Ovary (tissue), 9 donors: ENCODE data around the gene MACROH2A2. TPM values are rescaled to one million over a fixed set of nuclear protein-coding genes. Genes with fewer than 3 reads are reported as not detected.

Experiments
- DNase-seq, 5 donors: peaks; one replicate each; pipeline ENCODE4 v3.0.0-alpha.2; 2019 to 2020
- H3K27ac ChIP-seq, 2 donors: fragments of 200-600 bp; one replicate each; pipeline versions ENCODE4 v1.5.1 to v1.8.0; 2019 to 2022
- H3K27me3 ChIP-seq: fragments of 200-600 bp; one replicate; pipeline ENCODE4 v1.8.0; 2022
- H3K36me3 ChIP-seq: fragments of 200-600 bp; sonication (generic); one replicate; pipeline ENCODE4 v1.5.1; 2019
- H3K4me1 ChIP-seq: one replicate; pipeline ENCODE4 v1.8.1; 2013; ENCODE audit warnings: mild to moderate bottlenecking, moderate library complexity; ENCODE audit not compliant: insufficient read depth
- H3K4me3 ChIP-seq: fragments of 200-600 bp; sonication (generic); one replicate; pipeline ENCODE4 v1.5.1; 2017
- H3K9me3 ChIP-seq, 2 donors: fragments of 200-600 bp in 1 of 2; sonication (generic) in 1 of 2; one replicate each; pipeline versions ENCODE4 v1.5.1 to v1.8.1; 2013 to 2019; ENCODE audit warnings: mild to moderate bottlenecking in 1 of 2, moderate library complexity in 1 of 2
- EP300 ChIP-seq: sonication (generic); formaldehyde crosslinking; IDR thresholded peaks from one replicate; pipeline ENCODE4 v1.6.1; 2017; ENCODE audit warnings: antibody characterized with exemption
- POLR2A ChIP-seq: fragments of 450-650 bp; IDR thresholded peaks from one replicate; pipeline ENCODE4 v1.6.1; 2017; ENCODE audit warnings: antibody characterized with exemption, mild to moderate bottlenecking, moderate library complexity
- WGBS, 3 donors: extraction: QIAGEN DNeasy Blood & Tissue Kit in 1 of 3; methylation state at CpG; one replicate each; pipeline versions ENCODE4 v1.1.5 to v1.1.7; 2013 to 2017; 5-methylcytosine and 5-hydroxymethylcytosine counted together
- intact Hi-C, 4 donors: fragments of 100-400 bp; cut with DNase I; formaldehyde crosslinking; loops; one replicate each; pipeline versions ENCODE4 v1.11.0 to v1.15.1; 2022 to 2023
- polyA plus RNA-seq, 2 donors: library from polyadenylated mRNA; stranded (reverse); fragments of 200-250 nt in 1 of 2; fragments of 350-450 nt in 1 of 2; fragmentation: Illumina TruSeq in 1 of 2; extraction: RNeasy Lipid Tissue Mini Kit (QIAGEN cat#74804) in 1 of 2; gene quantifications; one replicate each; pipeline ENCODE4 v1.2.3, GENCODE V29; 2013 to 2014
- total RNA-seq, 7 donors: library from RNA; depleted of rRNA in 2 of 7; stranded (reverse); fragments of >200 nt in 2 of 7; fragmentation: NEBNext Ultra II Directional in 3 of 7; extraction: Animal tissue kit (Norgen Biotek cat#: 25700) in 3 of 7; gene quantifications; one replicate each; pipeline versions ENCODE4 v1.1.0 to v1.2.4, GENCODE V29; 2016 to 2023
- TF ChIP-seq, protein P1 (sequence below), 3 donors: fragments of 450-650 bp in 2 of 3; fragments of 200-600 bp in 1 of 3; IDR thresholded peaks; one replicate each; pipeline versions ENCODE4 v1.5.1 to v1.8.0; 2016 to 2022; ENCODE audit warnings: antibody characterized with exemption in 3 of 3, mild to moderate bottlenecking in 1 of 3
- donor health status: DM: no; HTN: no; CAD: no; lungs with moderate emphysema.
- donor health status: DM: no; HTN: no; CAD: no.
- donor health status: Bipolar disorder and iron deficiency.
- donor health status: DM: yes; HTN: yes; CAD: no.
- donor health status: DM: no; HTN: no; CAD: no.
- donor health status: DM: yes; HTN: yes; CAD: no.

MACROH2A2 gene
- total and polyA plus RNA-seq, 9 donors = 6.3 to 24.6 (median 19.3) TPM

DNA sequence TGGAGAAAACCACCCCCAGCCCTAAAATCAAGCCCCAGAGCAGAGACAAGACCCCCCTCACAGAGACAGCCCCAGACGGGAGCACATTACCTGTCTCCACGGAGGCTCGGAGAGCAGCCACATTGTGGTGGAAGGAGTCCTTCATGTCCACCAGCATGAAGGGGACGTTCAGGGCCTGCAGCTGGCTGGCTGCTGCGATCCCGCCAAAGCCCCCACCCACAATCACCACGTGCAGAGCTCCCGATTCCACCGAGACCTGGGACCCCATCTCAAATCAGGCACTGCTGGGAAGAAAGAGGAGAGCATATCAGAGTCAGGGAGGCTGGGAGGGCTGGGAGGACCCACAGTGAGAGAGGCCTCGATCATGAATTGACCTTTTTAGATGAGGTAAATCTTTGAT lies 71.2 kb downstream of the MACROH2A2 start:
- H3K4me1 ChIP-seq = no peaks in the 10 kb centered on the region
- H3K27me3 ChIP-seq = no peaks in the 10 kb centered on the region
- H3K36me3 ChIP-seq = no peaks in the 10 kb centered on the region
- H3K9me3 ChIP-seq = no peaks in the 10 kb centered on the region
- H3K27ac ChIP-seq = no peak overlapping the region
- intact Hi-C loops = no loop called here
- no peak for DNase-seq
- WGBS, 3 donors = 88 to 94% (median 88%) methylated on average over 10 of the region's 10 CpGs
- H3K4me3 ChIP-seq = no peak overlapping the region
- TF ChIP-seq EP300 (no peak), POLR2A (no peak)
- TF ChIP-seq, protein P1, sequence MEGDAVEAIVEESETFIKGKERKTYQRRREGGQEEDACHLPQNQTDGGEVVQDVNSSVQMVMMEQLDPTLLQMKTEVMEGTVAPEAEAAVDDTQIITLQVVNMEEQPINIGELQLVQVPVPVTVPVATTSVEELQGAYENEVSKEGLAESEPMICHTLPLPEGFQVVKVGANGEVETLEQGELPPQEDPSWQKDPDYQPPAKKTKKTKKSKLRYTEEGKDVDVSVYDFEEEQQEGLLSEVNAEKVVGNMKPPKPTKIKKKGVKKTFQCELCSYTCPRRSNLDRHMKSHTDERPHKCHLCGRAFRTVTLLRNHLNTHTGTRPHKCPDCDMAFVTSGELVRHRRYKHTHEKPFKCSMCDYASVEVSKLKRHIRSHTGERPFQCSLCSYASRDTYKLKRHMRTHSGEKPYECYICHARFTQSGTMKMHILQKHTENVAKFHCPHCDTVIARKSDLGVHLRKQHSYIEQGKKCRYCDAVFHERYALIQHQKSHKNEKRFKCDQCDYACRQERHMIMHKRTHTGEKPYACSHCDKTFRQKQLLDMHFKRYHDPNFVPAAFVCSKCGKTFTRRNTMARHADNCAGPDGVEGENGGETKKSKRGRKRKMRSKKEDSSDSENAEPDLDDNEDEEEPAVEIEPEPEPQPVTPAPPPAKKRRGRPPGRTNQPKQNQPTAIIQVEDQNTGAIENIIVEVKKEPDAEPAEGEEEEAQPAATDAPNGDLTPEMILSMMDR (IDR thresholded peaks at IDR 0.05) = no peak

DNA sequence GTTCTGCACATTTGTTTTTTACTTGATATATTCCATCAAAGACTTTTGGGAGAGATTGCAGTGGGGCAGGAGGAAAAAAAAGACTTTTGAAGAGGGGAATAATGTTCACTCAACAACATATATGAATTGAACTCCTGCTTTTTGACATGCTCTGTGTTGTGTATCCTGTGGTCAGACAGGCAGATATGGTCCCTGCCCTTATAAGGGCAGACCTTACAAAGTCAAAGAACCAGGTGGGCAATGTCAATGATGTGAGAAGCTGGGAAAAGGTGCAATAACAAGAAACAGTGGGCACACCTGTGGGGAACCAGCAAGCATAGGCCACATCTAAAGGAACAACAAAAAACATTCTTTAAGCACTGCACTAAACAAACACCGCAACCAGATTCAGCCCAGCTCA lies 71.8 kb downstream of the MACROH2A2 start:
- no peak overlapping the region for H3K4me3 ChIP-seq
- H3K4me1 ChIP-seq = no peaks in the 10 kb centered on the region
- no peaks in the 10 kb centered on the region for H3K27me3 ChIP-seq
- intact Hi-C loops = no loop called here
- no peak for DNase-seq
- H3K9me3 ChIP-seq = no peaks in the 10 kb centered on the region
- no peak overlapping the region for H3K27ac ChIP-seq
- TF ChIP-seq EP300 (no peak), POLR2A (no peak)
- TF ChIP-seq, protein P1 (IDR thresholded peaks at IDR 0.05) = no peak
- 98 to 100% (median 100%) methylated on average over 1 of the region's 1 CpG for WGBS, 3 donors
- H3K36me3 ChIP-seq = no peaks in the 10 kb centered on the region

DNA sequence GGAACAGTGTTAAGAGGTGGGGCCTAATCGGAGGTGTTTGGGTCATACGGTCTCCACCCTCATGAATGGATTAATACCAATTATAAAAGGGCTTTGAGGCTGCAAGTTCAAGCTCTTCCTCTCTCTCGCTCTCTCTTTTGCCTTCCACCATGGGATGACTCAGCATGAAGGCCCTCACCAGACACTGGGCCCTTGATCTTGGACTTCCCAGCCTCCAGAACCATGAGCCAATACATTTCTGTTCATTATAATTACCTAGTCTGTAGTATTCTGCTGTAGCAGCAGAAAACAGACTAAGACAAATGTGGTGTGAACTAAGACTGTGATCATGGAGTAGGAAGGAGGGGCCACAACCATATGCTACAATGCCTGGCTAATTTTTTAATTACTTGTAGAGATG lies 72.3 kb downstream of the MACROH2A2 start:
- Histone ChIP-seq H3K4me3 (no peak overlapping the region), H3K9me3 (no peaks in the 10 kb centered on the region), H3K27me3 (no peaks in the 10 kb centered on the region), H3K27ac (no peak overlapping the region), H3K4me1 (no peaks in the 10 kb centered on the region), H3K36me3 (no peaks in the 10 kb centered on the region)
- DNase-seq = no peak
- TF ChIP-seq, protein P1 (IDR thresholded peaks at IDR 0.05) = no peak
- TF ChIP-seq POLR2A = no peak
- TF ChIP-seq EP300 = no peak
- WGBS, 3 donors = 96 to 98% (median 97%) methylated on average over 3 of the region's 3 CpGs
- intact Hi-C loops = no loop called here

DNA sequence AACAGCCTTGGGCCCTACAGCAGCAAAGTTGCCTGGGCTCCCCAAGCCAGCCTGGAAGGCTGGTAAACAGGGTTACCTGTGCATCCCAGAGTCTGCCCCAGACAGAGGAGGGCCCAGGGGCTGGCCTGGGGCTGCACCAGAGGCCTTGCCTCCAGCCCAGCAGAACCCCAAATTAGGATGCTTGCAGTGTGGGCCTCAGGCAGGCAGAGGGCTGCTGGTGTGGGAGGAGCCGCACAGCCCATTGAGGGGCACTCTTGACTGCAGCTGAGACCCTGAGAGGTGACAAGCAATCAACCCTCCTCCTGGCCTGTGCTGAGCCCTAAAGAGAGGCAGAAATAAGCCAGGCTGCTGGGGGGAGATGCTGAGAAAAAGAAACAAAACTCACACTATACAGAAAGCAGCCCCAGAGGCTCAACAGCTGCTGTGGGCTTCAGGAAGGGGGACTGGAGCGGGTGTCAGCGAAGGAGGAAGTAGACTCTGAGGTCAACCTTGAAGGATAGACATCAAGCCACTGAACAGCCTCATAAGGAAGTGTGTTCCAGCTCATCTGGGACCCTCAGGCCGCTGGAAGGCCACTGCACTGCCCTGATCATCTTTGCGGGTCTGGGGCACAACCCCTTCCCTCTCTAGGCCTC lies 73.4 kb downstream of the MACROH2A2 start:
- no peak overlapping the region for H3K4me3 ChIP-seq
- no peak for DNase-seq
- intact Hi-C loops = no loop called here
- H3K4me1 ChIP-seq = no peaks in the 10 kb centered on the region
- TF ChIP-seq, protein P1 (IDR thresholded peaks at IDR 0.05) = no peak
- TF ChIP-seq POLR2A (no peak), EP300 (no peak)
- H3K27me3 ChIP-seq = no peaks in the 10 kb centered on the region
- WGBS, 3 donors = 86 to 90% (median 89%) methylated on average over 5 of the region's 5 CpGs
- no peaks in the 10 kb centered on the region for H3K9me3 ChIP-seq
- no peak overlapping the region for H3K27ac ChIP-seq
- no peaks in the 10 kb centered on the region for H3K36me3 ChIP-seq
